Measurements from ENCODE around the gene GCSAML. TPM values are rescaled to one million over a fixed set of nuclear protein-coding genes. Genes with fewer than 3 reads are reported as not detected.

The GCSAML gene
- not detected in 5 replicates for total RNA-seq (2022; extraction: Qiagen RNA extraction)

GRCh38 chr1:247548769-247549182 is at the start of gene GCSAML:
TSS of gene GCSAML (plus strand) at chr1:247549134. CDS start at chr1:247549192, 58 bp downstream.

GRCh38 chr1:247536340-247536739 is 12.6 kb upstream of the GCSAML start, which contains the start of gene OR2C3:
TSS of gene OR2C3 (minus strand) at chr1:247536440. CDS start at chr1:247532511, 3,929 bp downstream.

GRCh38 chr1:247588060-247588459 is 39.1 kb downstream of the GCSAML start, which contains the start of gene OR2G2:
TSS of gene OR2G2 (plus strand) at chr1:247588360. CDS start at chr1:247588360, 0 bp downstream.

GRCh38 chr1:247605286-247605685 is 56.4 kb downstream of the GCSAML start, which contains the start of gene OR2G3:
TSS of gene OR2G3 (plus strand) at chr1:247605586. CDS start at chr1:247605586, 0 bp downstream.

Other genes with a start within 250 kb of the GCSAML start
- gene ZNF496, start 217.3 kb upstream of the GCSAML start, total RNA-seq (2022; extraction: Qiagen RNA extraction), result 16.5 to 18.4 TPM (median 17.9 TPM) in 5 replicates
- gene NLRP3, start 133.0 kb upstream of the GCSAML start, total RNA-seq (2022; extraction: Qiagen RNA extraction), result 0.02 TPM in 1 of 5 replicates, not detected in the others
- not detected in 5 replicates for gene OR2B11, start 91.0 kb upstream of the GCSAML start, total RNA-seq (2022; extraction: Qiagen RNA extraction)
- gene OR2C3, start 12.7 kb upstream of the GCSAML start, total RNA-seq (2022; extraction: Qiagen RNA extraction), result not detected in 5 replicates
- not detected in 5 replicates for gene OR2G2, start 39.2 kb downstream of the GCSAML start, total RNA-seq (2022; extraction: Qiagen RNA extraction)
- gene OR2G3, start 56.5 kb downstream of the GCSAML start, total RNA-seq (2022; extraction: Qiagen RNA extraction), result not detected in 5 replicates
- gene OR13G1, start 130.6 kb downstream of the GCSAML start, total RNA-seq (2022; extraction: Qiagen RNA extraction), result not detected in 5 replicates
- gene OR6F1, start 167.5 kb downstream of the GCSAML start, total RNA-seq (2022; extraction: Qiagen RNA extraction), result not detected in 5 replicates
- not detected in 5 replicates for gene OR14K1, start 189.5 kb downstream of the GCSAML start, total RNA-seq (2022; extraction: Qiagen RNA extraction)
- not detected in 5 replicates for gene OR14A2, start 199.0 kb downstream of the GCSAML start, total RNA-seq (2022; extraction: Qiagen RNA extraction)
- not detected in 5 replicates for gene OR1C1, start 211.4 kb downstream of the GCSAML start, total RNA-seq (2022; extraction: Qiagen RNA extraction)